WTC11 (cell line): ENCODE measurements around the gene NEK6. TPM values are rescaled to one million over a fixed set of nuclear protein-coding genes. Genes with fewer than 3 reads are reported as not detected.

ENCODE experiments used
- ATAC-seq: fragments of 200-7000 bp; cut with Tn5 transposase; 2 replicates; pipeline ENCODE4 v1.10.0; 2021; ENCODE audit warnings: mild to moderate bottlenecking, moderate library complexity
- CTCF ChIA-PET: fragments of 300-600 bp; sonication (Branson Sonifier 250); formaldehyde crosslinking; loops from one replicate; lab custom pipeline; 2021; ENCODE audit warnings: antibody characterized with exemption; lab: Charles Lee
- POLR2A ChIA-PET: fragments of 350-600 bp; sonication (Branson Sonifier 250); formaldehyde crosslinking; loops from one replicate; lab custom pipeline; 2021; ENCODE audit warnings: antibody characterized with exemption; lab: Charles Lee
- DNase-seq: peaks from one replicate; pipeline ENCODE4 v3.0.0; 2021; ENCODE audit warnings: low spot score
- H3K27ac Mint-ChIP-seq: 2 replicates; pipeline ENCODE4 v1.8.0; 2021; ENCODE audit warnings: mixed read lengths
- H3K27me3 Mint-ChIP-seq: 2 replicates; pipeline ENCODE4 v1.8.0; 2021; ENCODE audit warnings: low read depth, mild to moderate bottlenecking, moderate library complexity, mixed read lengths
- H3K36me3 Mint-ChIP-seq: 2 replicates; pipeline ENCODE4 v1.8.0; 2021; ENCODE audit warnings: mixed read lengths
- H3K4me1 Mint-ChIP-seq: 2 replicates; pipeline ENCODE4 v1.8.0; 2022; ENCODE audit warnings: mixed read lengths
- H3K4me3 Mint-ChIP-seq: 2 replicates; pipeline ENCODE4 v1.8.0; 2021; ENCODE audit warnings: mild to moderate bottlenecking, moderate library complexity, mixed read lengths
- H3K9me3 Mint-ChIP-seq: 2 replicates; pipeline ENCODE4 v1.8.0; 2021; ENCODE audit warnings: mixed read lengths
- FOXJ3 ChIP-seq: sonication (generic); formaldehyde crosslinking; IDR thresholded peaks from 2 replicates; pipeline ENCODE4 v1.9.0; 2021; ENCODE audit warnings: missing genetic modification reagents, mild to moderate bottlenecking, borderline replicate concordance
- KAT7 ChIP-seq: sonication (generic); formaldehyde crosslinking; IDR thresholded peaks from 2 replicates; pipeline ENCODE4 v1.8.1; 2023; ENCODE audit warnings: missing genetic modification reagents, mild to moderate bottlenecking, borderline replicate concordance
- RELA ChIP-seq: sonication (generic); formaldehyde crosslinking; IDR thresholded peaks from 2 replicates; pipeline ENCODE4 v1.8.1; 2022; ENCODE audit warnings: missing genetic modification reagents, mild to moderate bottlenecking, borderline replicate concordance
- ZNF121 ChIP-seq: sonication (generic); formaldehyde crosslinking; IDR thresholded peaks from 2 replicates; pipeline ENCODE4 v1.8.0; 2023; ENCODE audit warnings: missing genetic modification reagents
- total RNA-seq: library from RNA; stranded (reverse); gene quantifications from 3 replicates; pipeline ENCODE4 v1.2.3, GENCODE V29; 2021
- TF ChIP-seq, protein P1 (sequence below): fragments of 250-450 bp; sonication (Bioruptor Pico); IDR thresholded peaks from 2 replicates; pipeline ENCODE4 v1.9.0; 2021; ENCODE audit warnings: mild to moderate bottlenecking, borderline replicate concordance
- TF ChIP-seq, protein P2 (sequence below): sonication (generic); formaldehyde crosslinking; conservative IDR thresholded peaks from 2 replicates; pipeline ENCODE4 v1.8.1; 2023; ENCODE audit warnings: mild to moderate bottlenecking, low read depth, missing genetic modification reagents, moderate library complexity
- TF ChIP-seq, protein P3 (sequence below): sonication (generic); formaldehyde crosslinking; IDR thresholded peaks from 2 replicates; pipeline ENCODE4 v1.8.0; 2022; ENCODE audit warnings: mild to moderate bottlenecking, missing genetic modification reagents
- TF ChIP-seq, protein P4 (sequence below): sonication (generic); formaldehyde crosslinking; IDR thresholded peaks from 2 replicates; pipeline ENCODE4 v1.8.1; 2023; ENCODE audit warnings: mild to moderate bottlenecking, missing genetic modification reagents
- TF ChIP-seq, protein P5 (sequence below): sonication (generic); formaldehyde crosslinking; IDR thresholded peaks from 2 replicates; pipeline ENCODE4 v1.8.1; 2022; ENCODE audit warnings: low read depth, mild to moderate bottlenecking, moderate library complexity, missing genetic modification reagents, borderline replicate concordance
- TF ChIP-seq, protein P6 (sequence below): fragments of 200-600 bp; IDR thresholded peaks from 2 replicates; pipeline ENCODE4 v1.8.0; 2022; ENCODE audit warnings: antibody characterized with exemption
- TF ChIP-seq, protein P7 (sequence below): sonication (generic); formaldehyde crosslinking; IDR thresholded peaks from 2 replicates; pipeline ENCODE4 v1.8.1; 2022; ENCODE audit warnings: mild to moderate bottlenecking, missing genetic modification reagents, moderate library complexity, borderline replicate concordance

The NEK6 gene
- total RNA-seq, 1 experiment from 2014 or later: 23.0 TPM

DNA sequence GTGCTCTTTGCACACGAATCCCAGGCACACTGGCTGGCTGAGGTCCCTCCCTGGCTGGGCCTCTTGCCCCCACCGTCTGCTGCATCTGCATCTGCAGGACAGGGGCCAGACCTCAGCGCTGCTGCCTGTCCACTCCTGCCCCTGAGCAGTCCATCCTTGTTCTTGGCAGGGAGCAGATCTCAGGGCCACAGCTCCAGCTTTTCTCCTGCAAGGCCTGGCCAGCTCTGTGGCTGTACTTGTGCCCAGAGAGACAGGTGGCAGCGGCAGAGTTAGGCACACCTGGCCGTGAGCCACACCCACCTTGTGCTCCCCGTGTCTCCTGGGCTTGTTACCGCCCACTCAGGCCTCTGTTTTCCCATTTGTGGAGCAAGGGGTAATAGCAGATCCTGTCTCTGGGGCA lies 13.9 kb downstream of the NEK6 start:
- ChIA-PET POLR2A (no interaction called here), CTCF (interaction anchor here (0.7 to 1.4 kb wide), 2 partner anchors 9 to 231 kb away, joined by 3 read pairs; no protein-coding TSS in a partner anchor)
- no peak overlapping the region for H3K4me3 Mint-ChIP-seq
- H3K27me3 Mint-ChIP-seq: no peaks in the 10 kb centered on the region
- ATAC-seq: no peak
- H3K4me1 Mint-ChIP-seq: peaks cover 7% of the 10 kb centered on the region
- no peak for DNase-seq
- H3K27ac Mint-ChIP-seq: no peak overlapping the region
- no peaks in the 10 kb centered on the region for H3K36me3 Mint-ChIP-seq
- no peaks in the 10 kb centered on the region for H3K9me3 Mint-ChIP-seq
- TF ChIP-seq, protein P1, sequence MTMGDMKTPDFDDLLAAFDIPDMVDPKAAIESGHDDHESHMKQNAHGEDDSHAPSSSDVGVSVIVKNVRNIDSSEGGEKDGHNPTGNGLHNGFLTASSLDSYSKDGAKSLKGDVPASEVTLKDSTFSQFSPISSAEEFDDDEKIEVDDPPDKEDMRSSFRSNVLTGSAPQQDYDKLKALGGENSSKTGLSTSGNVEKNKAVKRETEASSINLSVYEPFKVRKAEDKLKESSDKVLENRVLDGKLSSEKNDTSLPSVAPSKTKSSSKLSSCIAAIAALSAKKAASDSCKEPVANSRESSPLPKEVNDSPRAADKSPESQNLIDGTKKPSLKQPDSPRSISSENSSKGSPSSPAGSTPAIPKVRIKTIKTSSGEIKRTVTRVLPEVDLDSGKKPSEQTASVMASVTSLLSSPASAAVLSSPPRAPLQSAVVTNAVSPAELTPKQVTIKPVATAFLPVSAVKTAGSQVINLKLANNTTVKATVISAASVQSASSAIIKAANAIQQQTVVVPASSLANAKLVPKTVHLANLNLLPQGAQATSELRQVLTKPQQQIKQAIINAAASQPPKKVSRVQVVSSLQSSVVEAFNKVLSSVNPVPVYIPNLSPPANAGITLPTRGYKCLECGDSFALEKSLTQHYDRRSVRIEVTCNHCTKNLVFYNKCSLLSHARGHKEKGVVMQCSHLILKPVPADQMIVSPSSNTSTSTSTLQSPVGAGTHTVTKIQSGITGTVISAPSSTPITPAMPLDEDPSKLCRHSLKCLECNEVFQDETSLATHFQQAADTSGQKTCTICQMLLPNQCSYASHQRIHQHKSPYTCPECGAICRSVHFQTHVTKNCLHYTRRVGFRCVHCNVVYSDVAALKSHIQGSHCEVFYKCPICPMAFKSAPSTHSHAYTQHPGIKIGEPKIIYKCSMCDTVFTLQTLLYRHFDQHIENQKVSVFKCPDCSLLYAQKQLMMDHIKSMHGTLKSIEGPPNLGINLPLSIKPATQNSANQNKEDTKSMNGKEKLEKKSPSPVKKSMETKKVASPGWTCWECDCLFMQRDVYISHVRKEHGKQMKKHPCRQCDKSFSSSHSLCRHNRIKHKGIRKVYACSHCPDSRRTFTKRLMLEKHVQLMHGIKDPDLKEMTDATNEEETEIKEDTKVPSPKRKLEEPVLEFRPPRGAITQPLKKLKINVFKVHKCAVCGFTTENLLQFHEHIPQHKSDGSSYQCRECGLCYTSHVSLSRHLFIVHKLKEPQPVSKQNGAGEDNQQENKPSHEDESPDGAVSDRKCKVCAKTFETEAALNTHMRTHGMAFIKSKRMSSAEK: no peak
- TF ChIP-seq RELA (CRISPR knock-in tag) (no peak), ZNF121 (CRISPR knock-in tag) (no peak), KAT7 (no peak), FOXJ3 (CRISPR knock-in tag) (no peak)
- TF ChIP-seq, protein P2, sequence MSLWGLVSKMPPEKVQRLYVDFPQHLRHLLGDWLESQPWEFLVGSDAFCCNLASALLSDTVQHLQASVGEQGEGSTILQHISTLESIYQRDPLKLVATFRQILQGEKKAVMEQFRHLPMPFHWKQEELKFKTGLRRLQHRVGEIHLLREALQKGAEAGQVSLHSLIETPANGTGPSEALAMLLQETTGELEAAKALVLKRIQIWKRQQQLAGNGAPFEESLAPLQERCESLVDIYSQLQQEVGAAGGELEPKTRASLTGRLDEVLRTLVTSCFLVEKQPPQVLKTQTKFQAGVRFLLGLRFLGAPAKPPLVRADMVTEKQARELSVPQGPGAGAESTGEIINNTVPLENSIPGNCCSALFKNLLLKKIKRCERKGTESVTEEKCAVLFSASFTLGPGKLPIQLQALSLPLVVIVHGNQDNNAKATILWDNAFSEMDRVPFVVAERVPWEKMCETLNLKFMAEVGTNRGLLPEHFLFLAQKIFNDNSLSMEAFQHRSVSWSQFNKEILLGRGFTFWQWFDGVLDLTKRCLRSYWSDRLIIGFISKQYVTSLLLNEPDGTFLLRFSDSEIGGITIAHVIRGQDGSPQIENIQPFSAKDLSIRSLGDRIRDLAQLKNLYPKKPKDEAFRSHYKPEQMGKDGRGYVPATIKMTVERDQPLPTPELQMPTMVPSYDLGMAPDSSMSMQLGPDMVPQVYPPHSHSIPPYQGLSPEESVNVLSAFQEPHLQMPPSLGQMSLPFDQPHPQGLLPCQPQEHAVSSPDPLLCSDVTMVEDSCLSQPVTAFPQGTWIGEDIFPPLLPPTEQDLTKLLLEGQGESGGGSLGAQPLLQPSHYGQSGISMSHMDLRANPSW (CRISPR knock-in tag): no peak
- TF ChIP-seq, protein P3, sequence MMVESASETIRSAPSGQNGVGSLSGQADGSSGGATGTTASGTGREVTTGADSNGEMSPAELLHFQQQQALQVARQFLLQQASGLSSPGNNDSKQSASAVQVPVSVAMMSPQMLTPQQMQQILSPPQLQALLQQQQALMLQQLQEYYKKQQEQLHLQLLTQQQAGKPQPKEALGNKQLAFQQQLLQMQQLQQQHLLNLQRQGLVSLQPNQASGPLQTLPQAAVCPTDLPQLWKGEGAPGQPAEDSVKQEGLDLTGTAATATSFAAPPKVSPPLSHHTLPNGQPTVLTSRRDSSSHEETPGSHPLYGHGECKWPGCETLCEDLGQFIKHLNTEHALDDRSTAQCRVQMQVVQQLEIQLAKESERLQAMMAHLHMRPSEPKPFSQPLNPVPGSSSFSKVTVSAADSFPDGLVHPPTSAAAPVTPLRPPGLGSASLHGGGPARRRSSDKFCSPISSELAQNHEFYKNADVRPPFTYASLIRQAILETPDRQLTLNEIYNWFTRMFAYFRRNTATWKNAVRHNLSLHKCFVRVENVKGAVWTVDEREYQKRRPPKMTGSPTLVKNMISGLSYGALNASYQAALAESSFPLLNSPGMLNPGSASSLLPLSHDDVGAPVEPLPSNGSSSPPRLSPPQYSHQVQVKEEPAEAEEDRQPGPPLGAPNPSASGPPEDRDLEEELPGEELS (CRISPR knock-in tag): no peak
- TF ChIP-seq, protein P4, sequence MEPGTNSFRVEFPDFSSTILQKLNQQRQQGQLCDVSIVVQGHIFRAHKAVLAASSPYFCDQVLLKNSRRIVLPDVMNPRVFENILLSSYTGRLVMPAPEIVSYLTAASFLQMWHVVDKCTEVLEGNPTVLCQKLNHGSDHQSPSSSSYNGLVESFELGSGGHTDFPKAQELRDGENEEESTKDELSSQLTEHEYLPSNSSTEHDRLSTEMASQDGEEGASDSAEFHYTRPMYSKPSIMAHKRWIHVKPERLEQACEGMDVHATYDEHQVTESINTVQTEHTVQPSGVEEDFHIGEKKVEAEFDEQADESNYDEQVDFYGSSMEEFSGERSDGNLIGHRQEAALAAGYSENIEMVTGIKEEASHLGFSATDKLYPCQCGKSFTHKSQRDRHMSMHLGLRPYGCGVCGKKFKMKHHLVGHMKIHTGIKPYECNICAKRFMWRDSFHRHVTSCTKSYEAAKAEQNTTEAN (CRISPR knock-in tag): no peak
- TF ChIP-seq, protein P5, sequence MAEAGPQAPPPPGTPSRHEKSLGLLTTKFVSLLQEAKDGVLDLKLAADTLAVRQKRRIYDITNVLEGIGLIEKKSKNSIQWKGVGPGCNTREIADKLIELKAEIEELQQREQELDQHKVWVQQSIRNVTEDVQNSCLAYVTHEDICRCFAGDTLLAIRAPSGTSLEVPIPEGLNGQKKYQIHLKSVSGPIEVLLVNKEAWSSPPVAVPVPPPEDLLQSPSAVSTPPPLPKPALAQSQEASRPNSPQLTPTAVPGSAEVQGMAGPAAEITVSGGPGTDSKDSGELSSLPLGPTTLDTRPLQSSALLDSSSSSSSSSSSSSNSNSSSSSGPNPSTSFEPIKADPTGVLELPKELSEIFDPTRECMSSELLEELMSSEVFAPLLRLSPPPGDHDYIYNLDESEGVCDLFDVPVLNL (CRISPR knock-in tag): no peak
- TF ChIP-seq, protein P6, sequence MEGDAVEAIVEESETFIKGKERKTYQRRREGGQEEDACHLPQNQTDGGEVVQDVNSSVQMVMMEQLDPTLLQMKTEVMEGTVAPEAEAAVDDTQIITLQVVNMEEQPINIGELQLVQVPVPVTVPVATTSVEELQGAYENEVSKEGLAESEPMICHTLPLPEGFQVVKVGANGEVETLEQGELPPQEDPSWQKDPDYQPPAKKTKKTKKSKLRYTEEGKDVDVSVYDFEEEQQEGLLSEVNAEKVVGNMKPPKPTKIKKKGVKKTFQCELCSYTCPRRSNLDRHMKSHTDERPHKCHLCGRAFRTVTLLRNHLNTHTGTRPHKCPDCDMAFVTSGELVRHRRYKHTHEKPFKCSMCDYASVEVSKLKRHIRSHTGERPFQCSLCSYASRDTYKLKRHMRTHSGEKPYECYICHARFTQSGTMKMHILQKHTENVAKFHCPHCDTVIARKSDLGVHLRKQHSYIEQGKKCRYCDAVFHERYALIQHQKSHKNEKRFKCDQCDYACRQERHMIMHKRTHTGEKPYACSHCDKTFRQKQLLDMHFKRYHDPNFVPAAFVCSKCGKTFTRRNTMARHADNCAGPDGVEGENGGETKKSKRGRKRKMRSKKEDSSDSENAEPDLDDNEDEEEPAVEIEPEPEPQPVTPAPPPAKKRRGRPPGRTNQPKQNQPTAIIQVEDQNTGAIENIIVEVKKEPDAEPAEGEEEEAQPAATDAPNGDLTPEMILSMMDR: no peak
- TF ChIP-seq, protein P7, sequence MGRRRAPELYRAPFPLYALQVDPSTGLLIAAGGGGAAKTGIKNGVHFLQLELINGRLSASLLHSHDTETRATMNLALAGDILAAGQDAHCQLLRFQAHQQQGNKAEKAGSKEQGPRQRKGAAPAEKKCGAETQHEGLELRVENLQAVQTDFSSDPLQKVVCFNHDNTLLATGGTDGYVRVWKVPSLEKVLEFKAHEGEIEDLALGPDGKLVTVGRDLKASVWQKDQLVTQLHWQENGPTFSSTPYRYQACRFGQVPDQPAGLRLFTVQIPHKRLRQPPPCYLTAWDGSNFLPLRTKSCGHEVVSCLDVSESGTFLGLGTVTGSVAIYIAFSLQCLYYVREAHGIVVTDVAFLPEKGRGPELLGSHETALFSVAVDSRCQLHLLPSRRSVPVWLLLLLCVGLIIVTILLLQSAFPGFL (CRISPR knock-in tag): no peak
